Transverse colon (tissue), 4 donors: ENCODE data around the gene CDK2AP2. TPM values are rescaled to one million over a fixed set of nuclear protein-coding genes. Genes with fewer than 3 reads are reported as not detected.

Experiments used
- DNase-seq: peaks from one replicate; pipeline ENCODE4 v3.0.0-alpha.2; 2019
- H3K27ac ChIP-seq, 4 donors: fragments of 200-600 bp; sonication (generic); 2 replicates each; pipeline ENCODE4 v1.5.1; 2016 to 2018; ENCODE audit warnings: inconsistent platforms in 4 of 4
- H3K27me3 ChIP-seq: fragments of 200-600 bp; sonication (generic); 2 replicates; pipeline ENCODE4 v1.5.1; 2017; ENCODE audit warnings: inconsistent platforms
- H3K36me3 ChIP-seq, 4 donors: fragments of 200-600 bp; sonication (generic); 2 replicates each; pipeline ENCODE4 v1.5.1; 2017 to 2019; ENCODE audit warnings: inconsistent platforms in 4 of 4
- H3K4me1 ChIP-seq, 4 donors: fragments of 200-600 bp; sonication (generic); 2 replicates each; pipeline ENCODE4 v1.5.1; 2017 to 2020; ENCODE audit warnings: inconsistent platforms in 4 of 4
- H3K4me3 ChIP-seq, 4 donors: fragments of 200-600 bp; sonication (generic); 1 replicate in 1 of 4; 2 replicates in 3 of 4; pipeline versions ENCODE4 v1.5.1 to v1.6.1; 2017 to 2019; ENCODE audit warnings: inconsistent platforms in 4 of 4
- H3K9me3 ChIP-seq, 2 donors: fragments of 200-600 bp; sonication (generic); 2 replicates each; pipeline ENCODE4 v1.5.1; 2017 to 2019; ENCODE audit warnings: inconsistent platforms in 2 of 2
- CTCF ChIP-seq, 5 experiments: fragments of 200-600 bp in 3 of 5; fragments of 450-650 bp in 2 of 5; sonication (generic) in 3 of 5; IDR thresholded peaks; 1 replicate in 2 of 5; 2 replicates in 3 of 5; pipeline ENCODE4 v1.5.1; 2016 to 2017; ENCODE audit warnings: antibody characterized with exemption in 5 of 5, inconsistent platforms in 3 of 5, mild to moderate bottlenecking in 2 of 5, moderate library complexity in 1 of 5
- EP300 ChIP-seq: sonication (generic); formaldehyde crosslinking; IDR thresholded peaks from one replicate; pipeline ENCODE4 v1.6.1; 2017; ENCODE audit warnings: antibody characterized with exemption, low read depth
- POLR2A ChIP-seq: fragments of 450-650 bp; IDR thresholded peaks from one replicate; pipeline ENCODE4 v1.6.1; 2016; ENCODE audit warnings: antibody characterized with exemption, mild to moderate bottlenecking, moderate library complexity
- POLR2AphosphoS5 ChIP-seq, 3 donors: sonication (generic); formaldehyde crosslinking; IDR thresholded peaks; one replicate each; pipeline ENCODE4 v1.6.1; 2016; ENCODE audit warnings: antibody characterized with exemption in 3 of 3
- WGBS, 2 donors: methylation state at CpG; one replicate each; pipeline ENCODE4 v1.1.5; 2018; ENCODE audit warnings: low coverage in 1 of 2; 5-methylcytosine and 5-hydroxymethylcytosine counted together
- in situ Hi-C, 4 donors: fragments of 200-750 bp; cut with MboI; loops; one replicate each; pipeline versions ENCODE4 v1.15.0 to v1.15.1; 2017; ENCODE audit warnings: low sequenced_read_pairs in 3 of 4, low pct_ligation_motif_present in 1 of 4, low pct_unique_long_range_greater_than_20kb in 1 of 4
- intact Hi-C: fragments of 100-400 bp; cut with DNase I; formaldehyde crosslinking; loops from one replicate; pipeline ENCODE4 v1.15.1; 2023; ENCODE audit warnings: low total_unique reads
- total RNA-seq, 4 donors: library from RNA; depleted of rRNA; stranded (reverse); fragments of >200 nt; gene quantifications; one replicate each; pipeline ENCODE4 v1.1.0, GENCODE V29; 2016

CDK2AP2 gene
- total RNA-seq, 4 donors from 2014 or later, result 49.4 to 140 (median 83.4) TPM

GRCh38 chr11:67542169-67542568, 34.2 kb upstream of the CDK2AP2 start:
- H3K36me3 ChIP-seq, result no peaks in the 10 kb centered on the region
- no peak overlapping the region for H3K27ac ChIP-seq
- H3K27me3 ChIP-seq, result no peaks in the 10 kb centered on the region
- intact Hi-C loops, result no loop called here
- in situ Hi-C loops, result no loop called here
- 68% methylated on average over 3 of the region's 3 CpGs; no CpG with 5 or more reads in 1 of the 2 donors for WGBS, 2 donors
- no peak overlapping the region for H3K4me3 ChIP-seq
- no peaks in the 10 kb centered on the region for H3K9me3 ChIP-seq
- peaks cover 9 to 29% (median 17%) of the 10 kb centered on the region in 4 donors for H3K4me1 ChIP-seq
- TF ChIP-seq POLR2AphosphoS5 (IDR thresholded peaks at IDR 0.05) (no peak), CTCF (IDR thresholded peaks at IDR 0.05) (no peak), POLR2A (no peak), EP300 (no peak)
- DNase-seq, result no peak

DNA sequence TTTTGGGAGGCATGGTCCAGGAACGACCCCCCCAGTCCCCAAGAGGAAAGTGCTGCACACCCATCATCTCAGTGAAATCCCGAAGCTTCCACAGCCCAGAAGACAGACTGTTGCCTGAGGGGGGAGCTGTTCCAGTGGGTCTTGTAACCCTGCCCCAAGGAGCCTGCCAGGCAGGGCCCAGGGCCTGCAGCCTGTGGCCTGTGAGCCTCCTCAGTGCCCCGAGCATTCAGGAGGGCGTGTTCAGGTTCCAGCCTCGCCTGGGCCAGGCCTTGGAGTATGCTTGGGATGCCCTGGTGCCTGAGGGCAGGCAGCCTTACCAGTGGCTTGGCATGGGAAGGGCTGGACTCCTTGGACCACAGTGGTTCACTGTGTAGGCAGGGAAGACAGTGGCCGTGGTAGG, 33.2 kb upstream of the CDK2AP2 start:
- Histone ChIP-seq H3K4me3 (no peak overlapping the region), H3K27me3 (no peaks in the 10 kb centered on the region), H3K9me3 (no peaks in the 10 kb centered on the region), H3K4me1 (peaks cover 9 to 29% (median 17%) of the 10 kb centered on the region in 4 donors), H3K27ac (no peak overlapping the region), H3K36me3 (no peaks in the 10 kb centered on the region)
- in situ Hi-C loops (no loop called here), intact Hi-C loops (no loop called here)
- WGBS, 2 donors, result 74% methylated on average over 6 of the region's 6 CpGs; no CpG with 5 or more reads in 1 of the 2 donors
- TF ChIP-seq POLR2A, result no peak
- no peak for TF ChIP-seq EP300
- TF ChIP-seq POLR2AphosphoS5 (IDR thresholded peaks at IDR 0.05), result no peak
- TF ChIP-seq CTCF (IDR thresholded peaks at IDR 0.05), result no peak
- no peak for DNase-seq

DNA sequence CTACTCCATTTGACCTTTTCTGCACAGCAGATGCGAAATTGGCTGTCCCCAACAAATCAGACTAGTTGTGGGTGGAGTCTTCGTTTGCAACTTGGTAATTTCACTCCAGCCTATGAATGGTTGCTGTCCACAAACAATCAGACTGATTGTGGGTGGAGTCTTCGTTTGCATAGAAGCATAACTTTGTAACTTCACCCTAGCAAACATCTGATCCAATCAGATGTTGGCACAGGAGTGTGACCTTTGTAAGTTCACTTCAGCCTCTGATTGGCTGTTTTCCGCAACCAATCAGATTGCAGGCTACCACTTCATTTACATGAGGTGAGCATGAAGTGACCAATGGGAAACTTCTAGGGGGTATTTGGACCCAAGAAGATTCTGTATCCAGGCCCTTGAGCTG, 31.6 kb upstream of the CDK2AP2 start:
- intact Hi-C loops (no loop called here), in situ Hi-C loops (no loop called here)
- TF ChIP-seq POLR2A (no peak), EP300 (no peak)
- 33 to 66% methylated on average over 1 to 4 of the region's 4 CpGs for WGBS, 2 donors
- peaks cover 0 to 2% of the 10 kb centered on the region in 2 donors for H3K9me3 ChIP-seq
- no peaks in the 10 kb centered on the region for H3K36me3 ChIP-seq
- no peaks in the 10 kb centered on the region for H3K27me3 ChIP-seq
- no peak overlapping the region for H3K27ac ChIP-seq
- peaks cover 7 to 19% (median 10%) of the 10 kb centered on the region in 4 donors for H3K4me1 ChIP-seq
- no peak overlapping the region for H3K4me3 ChIP-seq
- no peak for DNase-seq

DNA sequence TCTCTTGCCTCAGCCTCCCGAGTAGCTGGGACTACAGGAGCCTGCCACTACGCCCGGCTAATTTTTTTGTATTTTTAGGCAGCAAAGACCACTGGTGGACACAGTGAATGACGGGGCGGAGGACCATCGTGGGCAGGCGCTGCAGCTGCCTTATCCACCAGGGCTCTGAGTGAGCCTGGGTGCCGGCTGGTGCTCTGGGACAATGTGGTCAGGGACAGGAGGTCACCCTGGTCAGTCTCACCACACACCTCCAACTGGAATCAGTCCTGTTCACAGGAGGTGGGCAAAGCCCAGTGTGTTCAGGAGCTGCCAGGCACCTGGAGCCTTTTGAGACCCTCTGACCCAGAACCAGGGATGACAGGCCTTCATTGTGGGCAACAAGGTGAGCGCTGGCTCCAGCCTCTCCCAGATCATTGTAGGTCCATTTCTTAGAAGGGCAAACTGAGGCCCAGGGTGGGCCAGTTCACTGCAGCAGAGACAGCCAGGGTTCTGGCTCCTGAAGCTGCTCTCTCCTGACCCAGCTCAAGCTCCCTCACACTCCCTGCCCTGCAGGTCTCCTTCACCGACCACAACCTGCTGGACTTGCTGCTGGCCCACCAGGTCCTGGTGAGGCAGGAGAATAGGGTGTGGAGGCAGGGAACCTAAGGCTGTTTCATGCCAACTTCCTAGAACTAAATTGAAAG, 31.0 kb upstream of the CDK2AP2 start:
- in situ Hi-C loops (no loop called here), intact Hi-C loops (no loop called here)
- Histone ChIP-seq H3K27ac (no peak overlapping the region), H3K36me3 (no peaks in the 10 kb centered on the region), H3K9me3 (peaks cover 1 to 5% of the 10 kb centered on the region in 2 donors), H3K4me1 (peaks cover under 1 to 14% (median 6%) of the 10 kb centered on the region in 4 donors), H3K27me3 (no peaks in the 10 kb centered on the region), H3K4me3 (no peak overlapping the region)
- TF ChIP-seq POLR2A, result no peak
- no peak for TF ChIP-seq CTCF (IDR thresholded peaks at IDR 0.05)
- TF ChIP-seq POLR2AphosphoS5 (IDR thresholded peaks at IDR 0.05), result no peak
- TF ChIP-seq EP300, result no peak
- 87% methylated on average over 10 of the region's 10 CpGs; no CpG with 5 or more reads in 1 of the 2 donors for WGBS, 2 donors
- no peak for DNase-seq
